Hepatocyte (in vitro differentiated cells): Measurements from ENCODE around the gene VPS41. TPM values are rescaled to one million over a fixed set of nuclear protein-coding genes. Genes with fewer than 3 reads are reported as not detected.

Source experiments
- DNase-seq: peaks from one replicate; pipeline ENCODE4 v3.0.0-alpha.2; 2016; ENCODE audit warnings: low spot score
- H2AFZ ChIP-seq: fragments of 200-600 bp; sonication (generic); 2 replicates; pipeline ENCODE4 v1.6.0; 2016; ENCODE audit warnings: antibody characterized with exemption, mild to moderate bottlenecking
- H3K27ac ChIP-seq: fragments of 200-600 bp; sonication (generic); 2 replicates; pipeline ENCODE4 v1.5.1; 2016; ENCODE audit warnings: mild to moderate bottlenecking
- H3K27me3 ChIP-seq: fragments of 200-600 bp; sonication (generic); 2 replicates; pipeline ENCODE4 v1.6.1; 2016
- H3K36me3 ChIP-seq: fragments of 200-600 bp; sonication (generic); replicated peaks from 2 replicates; pipeline ENCODE4 v1.5.1; 2016; ENCODE audit warnings: low read depth; ENCODE audit not compliant: insufficient read depth
- H3K4me1 ChIP-seq: fragments of 200-600 bp; sonication (generic); 2 replicates; pipeline ENCODE4 v1.5.1; 2016; ENCODE audit warnings: mild to moderate bottlenecking, moderate library complexity; ENCODE audit not compliant: insufficient read depth
- H3K4me2 ChIP-seq: fragments of 200-600 bp; sonication (generic); 2 replicates; pipeline ENCODE4 v1.6.0; 2016
- H3K4me3 ChIP-seq: fragments of 200-600 bp; sonication (generic); 2 replicates; pipeline ENCODE4 v1.5.1; 2016; ENCODE audit warnings: mild to moderate bottlenecking
- H3K79me2 ChIP-seq: fragments of 200-600 bp; sonication (generic); 2 replicates; pipeline ENCODE4 v1.6.0; 2017; ENCODE audit warnings: mild to moderate bottlenecking
- H3K9me2 ChIP-seq: fragments of 200-600 bp; sonication (generic); replicated peaks from 2 replicates; pipeline ENCODE4 v1.6.0; 2017; ENCODE audit warnings: mild to moderate bottlenecking; ENCODE audit not compliant: insufficient read depth
- H3K9me3 ChIP-seq: fragments of 200-600 bp; sonication (generic); 2 replicates; pipeline ENCODE4 v1.5.1; 2016; ENCODE audit warnings: low read depth, mild to moderate bottlenecking
- H4K20me1 ChIP-seq: fragments of 200-600 bp; sonication (generic); 2 replicates; pipeline ENCODE4 v1.6.0; 2016; ENCODE audit warnings: mild to moderate bottlenecking; ENCODE audit not compliant: insufficient read depth, poor library complexity, severe bottlenecking
- EZH2 ChIP-seq: fragments of 200-600 bp; sonication (generic); IDR thresholded peaks from 2 replicates; pipeline ENCODE4 v1.6.1; 2016; ENCODE audit warnings: antibody characterized with exemption, mild to moderate bottlenecking, borderline replicate concordance
- EZH2phosphoT487 ChIP-seq: fragments of 200-600 bp; sonication (generic); IDR thresholded peaks from one replicate; pipeline ENCODE4 v1.6.1; 2018; ENCODE audit warnings: antibody characterized with exemption, mild to moderate bottlenecking, low read depth, moderate library complexity; ENCODE audit not compliant: unreplicated experiment, severe bottlenecking
- WGBS: methylation state at CpG from one replicate; pipeline ENCODE4 v1.1.6; 2016; ENCODE audit warnings: low lambda C conversion rate; ENCODE audit errors: missing lambda C conversion rate; 5-methylcytosine and 5-hydroxymethylcytosine counted together
- polyA plus RNA-seq: library from polyadenylated mRNA; unstranded; fragments of >200 nt; fragmentation: Nextera tagmentation; extraction: Ambion mirVana; gene quantifications from 2 replicates; pipeline ENCODE4 v1.2.1, GENCODE V29; 2016
- total RNA-seq: library from RNA; depleted of rRNA; stranded (reverse); fragments of >200 nt; gene quantifications from 2 replicates; pipeline ENCODE4 v1.2.3, GENCODE V29; 2014
- TF ChIP-seq, protein P1 (sequence below): fragments of 200-600 bp; sonication (generic); IDR thresholded peaks from 2 replicates; pipeline ENCODE4 v1.5.1; 2016; ENCODE audit warnings: antibody characterized with exemption, mild to moderate bottlenecking; ENCODE audit not compliant: poor library complexity

VPS41 gene
- total and polyA plus RNA-seq, 2 experiments from 2014 or later = 40.1 to 70.9 TPM

DNA sequence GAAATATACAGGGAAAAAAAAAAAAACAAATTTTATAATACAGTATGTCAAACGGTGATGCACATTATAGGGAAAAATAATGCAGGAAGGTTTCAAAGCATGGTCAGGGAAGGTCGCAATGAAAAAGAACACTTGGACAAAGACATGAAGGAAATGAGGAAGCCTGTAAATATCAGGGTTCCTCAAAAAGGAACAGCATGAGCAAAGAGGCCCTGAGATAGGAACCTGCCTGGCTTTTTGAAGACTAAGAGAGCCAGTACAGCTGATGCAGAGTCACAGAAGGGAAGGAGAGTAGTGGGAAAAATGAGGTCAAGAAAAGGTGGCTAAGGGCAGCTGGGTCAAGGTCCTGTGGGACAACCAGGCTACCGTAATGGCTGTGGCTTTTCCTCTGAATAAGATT is 1.9 kb downstream of the VPS41 start:
- H3K36me3 ChIP-seq = no peaks in the 10 kb centered on the region
- no peaks in the 10 kb centered on the region for H3K9me2 ChIP-seq
- H2AFZ ChIP-seq = no peak overlapping the region
- H4K20me1 ChIP-seq = no peaks in the 10 kb centered on the region
- H3K9me3 ChIP-seq = no peaks in the 10 kb centered on the region
- H3K4me1 ChIP-seq = no peaks in the 10 kb centered on the region
- no peaks in the 10 kb centered on the region for H3K27me3 ChIP-seq
- H3K4me3 ChIP-seq = no peak overlapping the region
- 87% methylated on average over 3 of the region's 3 CpGs for WGBS
- peaks cover 53% of the 10 kb centered on the region for H3K79me2 ChIP-seq
- no peak for DNase-seq
- no peak overlapping the region for H3K27ac ChIP-seq
- TF ChIP-seq, protein P1, sequence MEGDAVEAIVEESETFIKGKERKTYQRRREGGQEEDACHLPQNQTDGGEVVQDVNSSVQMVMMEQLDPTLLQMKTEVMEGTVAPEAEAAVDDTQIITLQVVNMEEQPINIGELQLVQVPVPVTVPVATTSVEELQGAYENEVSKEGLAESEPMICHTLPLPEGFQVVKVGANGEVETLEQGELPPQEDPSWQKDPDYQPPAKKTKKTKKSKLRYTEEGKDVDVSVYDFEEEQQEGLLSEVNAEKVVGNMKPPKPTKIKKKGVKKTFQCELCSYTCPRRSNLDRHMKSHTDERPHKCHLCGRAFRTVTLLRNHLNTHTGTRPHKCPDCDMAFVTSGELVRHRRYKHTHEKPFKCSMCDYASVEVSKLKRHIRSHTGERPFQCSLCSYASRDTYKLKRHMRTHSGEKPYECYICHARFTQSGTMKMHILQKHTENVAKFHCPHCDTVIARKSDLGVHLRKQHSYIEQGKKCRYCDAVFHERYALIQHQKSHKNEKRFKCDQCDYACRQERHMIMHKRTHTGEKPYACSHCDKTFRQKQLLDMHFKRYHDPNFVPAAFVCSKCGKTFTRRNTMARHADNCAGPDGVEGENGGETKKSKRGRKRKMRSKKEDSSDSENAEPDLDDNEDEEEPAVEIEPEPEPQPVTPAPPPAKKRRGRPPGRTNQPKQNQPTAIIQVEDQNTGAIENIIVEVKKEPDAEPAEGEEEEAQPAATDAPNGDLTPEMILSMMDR = no peak
- no peak for TF ChIP-seq EZH2phosphoT487
- no peak for TF ChIP-seq EZH2
- peak overlapping the region; percentile 85 for H3K4me2 ChIP-seq

DNA sequence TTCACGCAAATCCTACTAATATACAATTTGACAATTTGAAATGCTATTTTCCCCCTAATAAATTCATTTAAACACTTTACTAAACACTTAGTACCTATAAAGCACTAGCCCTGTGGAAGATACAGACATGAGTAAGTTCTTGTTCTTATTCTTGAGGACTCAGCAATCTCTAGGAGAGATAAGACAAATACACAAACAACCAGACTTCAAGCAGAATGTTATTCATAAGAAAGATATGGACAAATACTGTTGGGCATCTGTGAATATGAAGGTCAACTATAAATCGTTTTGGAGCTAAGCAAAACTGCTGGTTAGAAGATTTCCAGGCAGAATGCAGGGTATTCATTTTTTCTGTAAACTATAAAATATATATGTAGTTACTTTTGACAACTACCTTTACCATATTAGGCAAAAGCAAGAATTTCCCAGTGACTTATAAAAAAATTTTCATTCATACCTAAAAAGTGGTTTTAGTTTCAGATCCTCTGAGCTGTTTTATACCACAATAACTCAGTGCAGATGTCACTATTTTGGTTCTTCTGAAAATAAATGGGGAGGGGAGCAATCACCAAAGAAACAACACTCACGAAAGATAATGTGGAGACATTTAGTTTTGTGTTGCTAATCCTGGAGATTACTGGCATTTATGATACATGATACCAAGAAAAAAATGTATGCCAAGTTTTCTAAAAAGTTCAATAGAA is 3.8 kb downstream of the VPS41 start:
- WGBS = 74% methylated on average over 3 of the region's 3 CpGs
- no peak overlapping the region for H3K27ac ChIP-seq
- H3K4me2 ChIP-seq = no peak overlapping the region
- no peak for TF ChIP-seq EZH2phosphoT487
- TF ChIP-seq EZH2 = no peak
- TF ChIP-seq, protein P1 = no peak
- no peaks in the 10 kb centered on the region for H3K27me3 ChIP-seq
- no peaks in the 10 kb centered on the region for H4K20me1 ChIP-seq
- H3K4me1 ChIP-seq = no peaks in the 10 kb centered on the region
- no peak for DNase-seq
- H3K36me3 ChIP-seq = no peaks in the 10 kb centered on the region
- peaks cover 62% of the 10 kb centered on the region for H3K79me2 ChIP-seq
- no peak overlapping the region for H2AFZ ChIP-seq
- H3K9me2 ChIP-seq = no peaks in the 10 kb centered on the region
- no peaks in the 10 kb centered on the region for H3K9me3 ChIP-seq
- H3K4me3 ChIP-seq = no peak overlapping the region

DNA sequence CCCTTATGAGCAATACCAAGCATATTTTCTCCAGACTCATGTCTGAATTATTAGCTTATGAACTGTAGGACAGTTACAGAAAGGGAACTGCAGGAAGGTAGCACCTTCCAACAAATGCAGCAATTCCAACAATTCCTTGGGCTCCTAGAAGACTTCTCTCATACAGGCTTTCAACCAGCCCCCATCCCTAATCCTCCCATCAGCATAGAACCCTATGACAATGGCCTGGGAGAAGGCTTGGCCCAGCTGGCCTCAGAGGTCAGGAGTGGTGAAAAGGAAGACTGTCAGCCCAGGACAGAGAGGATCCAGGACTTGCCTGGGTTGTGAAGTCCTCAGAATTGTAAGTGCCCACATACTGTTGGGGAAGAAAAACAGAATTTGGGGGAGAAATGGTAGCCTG is 5.9 kb downstream of the VPS41 start:
- no peak overlapping the region for H3K4me3 ChIP-seq
- no peaks in the 10 kb centered on the region for H4K20me1 ChIP-seq
- no peaks in the 10 kb centered on the region for H3K4me1 ChIP-seq
- H2AFZ ChIP-seq = no peak overlapping the region
- no peaks in the 10 kb centered on the region for H3K9me2 ChIP-seq
- TF ChIP-seq EZH2phosphoT487 (no peak), EZH2 (no peak)
- TF ChIP-seq, protein P1 = no peak
- no peak overlapping the region for H3K4me2 ChIP-seq
- DNase-seq = no peak
- H3K27ac ChIP-seq = no peak overlapping the region
- H3K79me2 ChIP-seq = peaks cover 55% of the 10 kb centered on the region
- no peaks in the 10 kb centered on the region for H3K9me3 ChIP-seq
- H3K27me3 ChIP-seq = no peaks in the 10 kb centered on the region
- H3K36me3 ChIP-seq = no peaks in the 10 kb centered on the region
